HEK293T (cell line): ENCODE results near the gene RNF13.

Experiments used
- BHLHE40 ChIP-seq: fragments of 450-650 bp; IDR thresholded peaks from 2 replicates; pipeline ENCODE4 v1.6.1; 2016; ENCODE audit warnings: mild to moderate bottlenecking, moderate library complexity, borderline replicate concordance
- SP1 ChIP-seq: fragments of 450-650 bp; IDR thresholded peaks from 2 replicates; pipeline ENCODE4 v1.6.1; 2017
- TARDBP ChIP-seq: fragments of 450-650 bp; IDR thresholded peaks from 2 replicates; pipeline ENCODE4 v1.6.1; 2016

GRCh38 chr3:149815728-149816127 is 2.7 kb downstream of the RNF13 start:
- TF ChIP-seq SP1 (no peak), BHLHE40 (no peak), TARDBP (no peak)
